AG09319 (cell line): ENCODE measurements around the gene ADAMTS17.

ENCODE experiments used
- DNase-seq: peaks from one replicate; pipeline ENCODE4 v3.0.0-alpha.2; 2010; ENCODE audit warnings: low read depth; ENCODE audit errors: extremely low read depth
- CTCF ChIP-seq: IDR thresholded peaks from 2 replicates; pipeline ENCODE4 v1.5.1; 2011; ENCODE audit warnings: low read depth, mild to moderate bottlenecking, inconsistent platforms, low read length, moderate library complexity

The ADAMTS17 gene

GRCh38 chr15:100252779-100253417 lies 88.9 kb downstream of the ADAMTS17 start:
- no peak for TF ChIP-seq CTCF
- no peak for DNase-seq

GRCh38 chr15:100252359-100252758 lies 89.4 kb downstream of the ADAMTS17 start:
- no peak for DNase-seq
- TF ChIP-seq CTCF: no peak

GRCh38 chr15:100250176-100250800 lies 91.5 kb downstream of the ADAMTS17 start:
- no peak for DNase-seq
- TF ChIP-seq CTCF: no peak

GRCh38 chr15:100249096-100249815 lies 92.5 kb downstream of the ADAMTS17 start:
- TF ChIP-seq CTCF: no peak
- no peak for DNase-seq

GRCh38 chr15:100248236-100248635 lies 93.5 kb downstream of the ADAMTS17 start:
- TF ChIP-seq CTCF: no peak
- no peak for DNase-seq

- no peak for DNase-seq
- no peak for TF ChIP-seq CTCF
Measured at GRCh38 chr15:100247228-100248225, 94.2 kb downstream of the ADAMTS17 start.
